Nephron progenitor cell (in vitro differentiated cells): ENCODE results near the gene IRF2BP2.

Experiments used
- DNase-seq: peaks from one replicate; pipeline ENCODE4 v3.0.0; 2021
- H3K27ac Mint-ChIP-seq: 2 replicates; pipeline ENCODE4 v1.8.0; 2021; ENCODE audit warnings: mild to moderate bottlenecking, moderate library complexity, mixed read lengths
- H3K27me3 Mint-ChIP-seq: 2 replicates; pipeline ENCODE4 v1.8.0; 2021; ENCODE audit warnings: mild to moderate bottlenecking, low read depth, mixed read lengths; ENCODE audit not compliant: poor library complexity
- H3K36me3 Mint-ChIP-seq: 2 replicates; pipeline ENCODE4 v1.8.0; 2021; ENCODE audit warnings: low read depth, mixed read lengths
- H3K4me1 Mint-ChIP-seq: 2 replicates; pipeline ENCODE4 v1.8.0; 2021; ENCODE audit warnings: mixed read lengths
- H3K4me3 Mint-ChIP-seq: 2 replicates; pipeline ENCODE4 v1.8.0; 2021; ENCODE audit warnings: mild to moderate bottlenecking, moderate library complexity, mixed read lengths
- H3K9me3 Mint-ChIP-seq: 2 replicates; pipeline ENCODE4 v1.8.0; 2021; ENCODE audit warnings: mild to moderate bottlenecking, moderate library complexity, mixed read lengths
- CTCF ChIP-seq: fragments of 200-600 bp; sonication (generic); IDR thresholded peaks from 2 replicates; pipeline ENCODE4 v1.5.0; 2021; ENCODE audit warnings: antibody characterized with exemption

IRF2BP2 gene

GRCh38 chr1:234559152-234559901, 50.7 kb downstream of the IRF2BP2 start:
- H3K4me1 Mint-ChIP-seq: peaks cover 43% of the 10 kb centered on the region
- H3K27ac Mint-ChIP-seq: no peak overlapping the region
- no peak for TF ChIP-seq CTCF
- H3K9me3 Mint-ChIP-seq: no peaks in the 10 kb centered on the region
- no peak overlapping the region for H3K4me3 Mint-ChIP-seq
- no peaks in the 10 kb centered on the region for H3K36me3 Mint-ChIP-seq
- DNase-seq: no peak
- peaks cover under 1% of the 10 kb centered on the region for H3K27me3 Mint-ChIP-seq

- DNase-seq: no peak
- no peaks in the 10 kb centered on the region for H3K9me3 Mint-ChIP-seq
- TF ChIP-seq CTCF: no peak
- no peak overlapping the region for H3K27ac Mint-ChIP-seq
- peaks cover 4% of the 10 kb centered on the region for H3K27me3 Mint-ChIP-seq
- peaks cover 52% of the 10 kb centered on the region for H3K4me1 Mint-ChIP-seq
- no peak overlapping the region for H3K4me3 Mint-ChIP-seq
- H3K36me3 Mint-ChIP-seq: no peaks in the 10 kb centered on the region
These were observed 51.6 kb downstream of the IRF2BP2 start for GRCh38 chr1:234558330-234558836.

- no peaks in the 10 kb centered on the region for H3K36me3 Mint-ChIP-seq
- peaks cover 4% of the 10 kb centered on the region for H3K27me3 Mint-ChIP-seq
- no peak for TF ChIP-seq CTCF
- no peak overlapping the region for H3K27ac Mint-ChIP-seq
- no peak for DNase-seq
- no peaks in the 10 kb centered on the region for H3K9me3 Mint-ChIP-seq
- no peak overlapping the region for H3K4me3 Mint-ChIP-seq
- peaks cover 47% of the 10 kb centered on the region for H3K4me1 Mint-ChIP-seq
These were observed 53.6 kb downstream of the IRF2BP2 start for GRCh38 chr1:234556245-234556943.

GRCh38 chr1:234555390-234556024, 54.5 kb downstream of the IRF2BP2 start:
- H3K9me3 Mint-ChIP-seq: no peaks in the 10 kb centered on the region
- H3K4me3 Mint-ChIP-seq: no peak overlapping the region
- H3K27ac Mint-ChIP-seq: no peak overlapping the region
- H3K27me3 Mint-ChIP-seq: peaks cover 7% of the 10 kb centered on the region
- TF ChIP-seq CTCF: no peak
- no peak for DNase-seq
- H3K36me3 Mint-ChIP-seq: no peaks in the 10 kb centered on the region
- H3K4me1 Mint-ChIP-seq: peaks cover 46% of the 10 kb centered on the region

GRCh38 chr1:234554698-234555311, 55.2 kb downstream of the IRF2BP2 start:
- H3K9me3 Mint-ChIP-seq: no peaks in the 10 kb centered on the region
- peaks cover 49% of the 10 kb centered on the region for H3K4me1 Mint-ChIP-seq
- H3K27me3 Mint-ChIP-seq: peaks cover 7% of the 10 kb centered on the region
- H3K4me3 Mint-ChIP-seq: no peak overlapping the region
- peak; percentile 36 for DNase-seq
- no peak for TF ChIP-seq CTCF
- no peaks in the 10 kb centered on the region for H3K36me3 Mint-ChIP-seq
- no peak overlapping the region for H3K27ac Mint-ChIP-seq
